Measurements from ENCODE around the gene VEPH1. TPM values are rescaled to one million over a fixed set of nuclear protein-coding genes. Genes with fewer than 3 reads are reported as not detected.

VEPH1 gene
- total RNA-seq, 1 donor from 2014 or later: 2.7 TPM

DNA sequence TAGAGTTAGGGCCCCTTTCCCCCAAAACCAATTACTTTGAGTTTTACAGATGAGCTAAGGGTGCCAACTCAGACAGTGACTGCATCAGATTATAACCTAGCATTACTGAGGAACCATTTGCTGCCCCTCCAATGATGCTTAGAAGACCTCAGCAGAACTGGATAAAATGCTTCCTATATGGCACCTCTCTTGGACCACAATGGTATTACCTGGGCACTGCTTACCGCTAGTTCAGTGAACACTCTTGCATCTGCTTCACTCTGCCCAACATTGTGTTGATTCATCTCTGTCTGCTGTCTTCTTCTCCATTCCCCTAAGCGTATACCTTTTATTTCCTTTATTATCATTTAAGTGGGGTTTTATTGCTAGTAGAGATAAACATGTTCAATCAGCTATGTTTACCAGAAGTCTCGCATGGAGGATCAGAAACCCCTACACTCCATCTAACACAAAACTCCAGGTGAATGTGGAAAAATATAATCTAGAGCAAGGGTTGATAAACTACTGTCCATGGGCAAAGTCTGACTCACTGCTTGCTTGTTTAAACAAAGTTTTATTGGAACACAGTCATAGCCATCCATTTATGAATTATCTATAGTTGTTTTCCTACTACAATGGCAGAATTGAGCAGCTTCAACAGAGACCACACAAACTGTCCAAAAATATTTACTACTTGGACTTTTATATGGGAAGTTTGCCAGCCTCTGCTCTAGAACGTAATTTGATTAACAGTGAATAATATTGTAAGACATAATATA is 166.8 kb downstream of the VEPH1 start:
- DNase-seq (ENCODE audit: extremely low spot score in 2 of 2): no peak
- Histone ChIP-seq H3K36me3 (no peaks in the 10 kb centered on the region), H3K27ac (no peak overlapping the region), H3K4me3 (no peak overlapping the region), H3K27me3 (no peaks in the 10 kb centered on the region), H3K4me1 (no peaks in the 10 kb centered on the region), H3K9me3 (no peaks in the 10 kb centered on the region)
- intact Hi-C loops (cut with DNase I): no loop called here
- TF ChIP-seq CTCF (IDR thresholded peaks at IDR 0.05): no peak
- TF ChIP-seq POLR2A (IDR thresholded peaks at IDR 0.05): no peak
- TF ChIP-seq POLR2AphosphoS5 (IDR thresholded peaks at IDR 0.05; ENCODE audit: insufficient read depth in 1 of 2, low read depth in 1 of 2): no peak

DNA sequence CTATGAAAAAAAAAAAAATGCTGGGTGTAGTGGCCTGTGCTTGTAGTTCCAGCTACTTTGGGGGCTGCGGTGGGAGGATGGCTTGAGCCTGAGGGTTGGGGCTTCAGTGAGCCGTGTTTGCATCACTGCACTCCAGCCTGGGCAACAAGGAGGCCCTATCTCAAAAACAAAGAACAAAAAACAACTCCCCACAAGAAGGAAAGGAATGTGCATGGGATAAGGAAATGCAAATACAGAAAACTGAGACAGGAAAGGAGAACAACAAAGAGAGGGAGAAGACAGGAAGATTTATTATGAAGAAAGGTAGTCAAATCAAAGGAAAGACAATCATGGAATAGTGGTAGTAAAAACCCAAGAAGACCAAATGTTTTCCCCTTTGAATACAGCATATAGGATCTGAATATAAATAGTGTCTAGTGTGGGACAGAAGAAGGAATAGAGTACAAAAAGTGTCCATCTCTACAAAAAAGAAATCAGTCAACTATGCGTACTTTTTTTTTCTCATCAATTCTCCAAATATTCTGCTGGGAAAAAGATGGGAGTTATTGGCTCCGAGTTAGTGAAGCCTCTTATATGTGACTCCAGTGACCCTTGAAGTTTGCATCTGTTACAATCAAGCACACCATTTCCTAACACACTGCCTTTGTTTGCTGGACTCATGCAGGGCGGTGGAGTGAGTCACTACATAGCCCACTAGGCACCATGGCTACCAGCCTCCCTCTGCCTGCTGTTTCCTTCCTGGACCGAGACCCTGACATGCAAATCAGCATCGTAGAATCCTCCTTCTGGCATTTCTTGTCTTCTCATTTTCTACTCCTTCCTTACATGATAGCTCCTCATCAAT is 167.8 kb downstream of the VEPH1 start:
- Histone ChIP-seq H3K27me3 (no peaks in the 10 kb centered on the region), H3K27ac (no peak overlapping the region), H3K4me3 (no peak overlapping the region), H3K4me1 (no peaks in the 10 kb centered on the region), H3K9me3 (no peaks in the 10 kb centered on the region), H3K36me3 (no peaks in the 10 kb centered on the region)
- no peak for DNase-seq (ENCODE audit: extremely low spot score in 2 of 2)
- intact Hi-C loops (cut with DNase I): no loop called here
- TF ChIP-seq POLR2A (IDR thresholded peaks at IDR 0.05) (no peak), POLR2AphosphoS5 (IDR thresholded peaks at IDR 0.05; ENCODE audit: insufficient read depth in 1 of 2, low read depth in 1 of 2) (no peak), CTCF (IDR thresholded peaks at IDR 0.05) (no peak)

DNA sequence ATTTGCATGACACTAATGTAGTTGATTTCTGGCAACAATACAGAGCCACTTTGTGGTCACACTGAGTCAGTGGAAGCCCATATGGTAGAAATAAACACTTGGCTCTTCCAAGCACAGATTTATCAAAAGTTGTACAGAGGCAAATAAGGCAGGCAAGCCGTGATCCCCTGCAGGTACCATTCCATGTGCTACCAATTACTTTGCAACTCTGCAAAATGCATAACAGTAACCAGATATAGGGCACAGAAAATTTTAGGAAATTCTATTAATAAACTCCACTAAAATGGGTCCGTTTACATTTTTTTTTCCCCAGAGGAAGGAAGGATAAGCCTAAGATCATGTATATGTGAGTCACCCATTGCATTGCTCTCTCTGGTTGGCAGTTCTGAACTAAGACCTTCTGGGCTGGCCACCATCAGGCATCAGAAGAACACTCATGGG is 169.6 kb downstream of the VEPH1 start:
- no peak overlapping the region for H3K4me3 ChIP-seq
- intact Hi-C loops (cut with DNase I): no loop called here
- no peaks in the 10 kb centered on the region for H3K4me1 ChIP-seq
- no peaks in the 10 kb centered on the region for H3K9me3 ChIP-seq
- no peaks in the 10 kb centered on the region for H3K27me3 ChIP-seq
- no peak overlapping the region for H3K27ac ChIP-seq
- DNase-seq (ENCODE audit: extremely low spot score in 2 of 2): no peak
- TF ChIP-seq POLR2AphosphoS5 (IDR thresholded peaks at IDR 0.05; ENCODE audit: insufficient read depth in 1 of 2, low read depth in 1 of 2) (no peak), CTCF (IDR thresholded peaks at IDR 0.05) (no peak)
- H3K36me3 ChIP-seq: no peaks in the 10 kb centered on the region

GRCh38 chr3:157330206-157330605 is 173.0 kb downstream of the VEPH1 start:
- no peak for DNase-seq (ENCODE audit: extremely low spot score in 2 of 2)
- intact Hi-C loops (cut with DNase I): no loop called here

More at GRCh38 chr3:157330206-157330605, 173.0 kb downstream of the VEPH1 start:
- Histone ChIP-seq H3K9me3 (no peaks in the 10 kb centered on the region), H3K27ac (no peak overlapping the region), H3K4me3 (no peak overlapping the region), H3K27me3 (no peaks in the 10 kb centered on the region), H3K36me3 (no peaks in the 10 kb centered on the region), H3K4me1 (no peaks in the 10 kb centered on the region)
- TF ChIP-seq POLR2AphosphoS5 (IDR thresholded peaks at IDR 0.05; ENCODE audit: insufficient read depth in 1 of 2, low read depth in 1 of 2) (no peak), CTCF (IDR thresholded peaks at IDR 0.05) (no peak), POLR2A (IDR thresholded peaks at IDR 0.05) (no peak)
